HepG2 (cell line): ENCODE data around the gene DUS1L. TPM values are rescaled to one million over a fixed set of nuclear protein-coding genes. Genes with fewer than 3 reads are reported as not detected.

ENCODE experiments used
- ARNT2 ChIP-seq: sonication (generic); formaldehyde crosslinking; IDR thresholded peaks from 2 replicates; pipeline ENCODE4 v1.8.0; 2022; ENCODE audit warnings: mild to moderate bottlenecking, low read depth, missing genetic modification reagents, moderate library complexity
- BCL6 ChIP-seq: IDR thresholded peaks from 2 replicates; pipeline ENCODE4 v1.6.1; 2016; ENCODE audit warnings: missing genetic modification reagents, missing compliant biosample characterization
- CAMTA2 ChIP-seq: sonication (generic); formaldehyde crosslinking; IDR thresholded peaks from 2 replicates; pipeline ENCODE4 v1.4.0; 2020; ENCODE audit warnings: mild to moderate bottlenecking, missing genetic modification reagents, borderline replicate concordance
- CHD4 ChIP-seq: fragments of 200-600 bp; sonication (generic); IDR thresholded peaks from 2 replicates; pipeline ENCODE4 v1.7.0; 2017; ENCODE audit warnings: mild to moderate bottlenecking, low read length, borderline replicate concordance
- DR1 ChIP-seq: sonication (generic); formaldehyde crosslinking; IDR thresholded peaks from 2 replicates; pipeline ENCODE4 v1.8.0; 2021; ENCODE audit warnings: mild to moderate bottlenecking, missing genetic modification reagents, inconsistent platforms
- ELF3 ChIP-seq: IDR thresholded peaks from 2 replicates; pipeline ENCODE4 v1.6.1; 2016; ENCODE audit warnings: missing genetic modification reagents, missing compliant biosample characterization
- GFI1 ChIP-seq: sonication (generic); formaldehyde crosslinking; IDR thresholded peaks from 2 replicates; pipeline ENCODE4 v1.5.0; 2020; ENCODE audit warnings: missing genetic modification reagents, mild to moderate bottlenecking, borderline replicate concordance
- HNF4G ChIP-seq, 2 experiments: sonication (generic) in 1 of 2; formaldehyde crosslinking in 1 of 2; IDR thresholded peaks; 2 replicates each; pipeline versions ENCODE4 v1.4.0 to v1.6.1; 2011 to 2020; ENCODE audit warnings: borderline replicate concordance in 2 of 2, low read depth in 2 of 2, mild to moderate bottlenecking in 2 of 2, low read length in 1 of 2, missing genetic modification reagents in 1 of 2, moderate library complexity in 1 of 2
- HNRNPUL1 ChIP-seq: fragments of 200-400 bp; formaldehyde crosslinking; IDR thresholded peaks from 2 replicates; pipeline ENCODE4 v1.6.1; 2017; ENCODE audit warnings: low read depth, mild to moderate bottlenecking, low read length, moderate library complexity
- KDM5B ChIP-seq: sonication (generic); formaldehyde crosslinking; IDR thresholded peaks from 2 replicates; pipeline ENCODE4 v1.4.0; 2020; ENCODE audit warnings: missing genetic modification reagents, mild to moderate bottlenecking, borderline replicate concordance
- NBN ChIP-seq: fragments of 450-650 bp; conservative IDR thresholded peaks from 2 replicates; pipeline ENCODE4 v1.6.1; 2017
- NFRKB ChIP-seq: fragments of 450-650 bp; IDR thresholded peaks from 2 replicates; pipeline ENCODE4 v1.6.1; 2017
- NR2F6 ChIP-seq, 2 experiments: IDR thresholded peaks; 2 replicates each; pipeline ENCODE4 v1.6.1; 2016; ENCODE audit warnings: antibody characterized with exemption in 1 of 2, mild to moderate bottlenecking in 1 of 2
- RELA ChIP-seq: sonication (generic); formaldehyde crosslinking; IDR thresholded peaks from 2 replicates; pipeline ENCODE4 v1.4.0; 2020; ENCODE audit warnings: missing genetic modification reagents
- RFX1 ChIP-seq: fragments of 450-650 bp; IDR thresholded peaks from 2 replicates; pipeline ENCODE4 v1.6.1; 2017
- RXRB ChIP-seq: IDR thresholded peaks from 2 replicates; pipeline ENCODE4 v1.6.1; 2016; ENCODE audit warnings: borderline replicate concordance, missing genetic modification reagents, missing compliant biosample characterization
- SIX1 ChIP-seq: sonication (generic); formaldehyde crosslinking; IDR thresholded peaks from 2 replicates; pipeline ENCODE4 v1.4.0; 2020; ENCODE audit warnings: missing genetic modification reagents, borderline replicate concordance
- YY1 ChIP-seq: IDR thresholded peaks from 2 replicates; pipeline ENCODE4 v1.6.1; 2011; ENCODE audit warnings: low read length, low read depth, moderate library complexity, mild to moderate bottlenecking; ENCODE audit not compliant: insufficient read depth, insufficient replicate concordance
- ZFAT ChIP-seq: sonication (generic); formaldehyde crosslinking; conservative IDR thresholded peaks from 2 replicates; pipeline ENCODE4 v1.8.1; 2023; ENCODE audit warnings: missing genetic modification reagents, inconsistent platforms
- ZFP37 ChIP-seq: sonication (generic); formaldehyde crosslinking; IDR thresholded peaks from 2 replicates; pipeline ENCODE4 v1.4.0; 2020; ENCODE audit warnings: missing genetic modification reagents, borderline replicate concordance
- ZMAT3 ChIP-seq: sonication (generic); formaldehyde crosslinking; conservative IDR thresholded peaks from 2 replicates; pipeline ENCODE4 v1.7.0; 2021; ENCODE audit warnings: missing genetic modification reagents
- ZNF264 ChIP-seq: sonication (generic); formaldehyde crosslinking; IDR thresholded peaks from 2 replicates; pipeline ENCODE4 v1.4.0; 2020; ENCODE audit warnings: missing genetic modification reagents
- ZNF350 ChIP-seq: sonication (generic); formaldehyde crosslinking; IDR thresholded peaks from 2 replicates; pipeline ENCODE4 v1.4.0; 2020; ENCODE audit warnings: mild to moderate bottlenecking, low read depth, missing genetic modification reagents, borderline replicate concordance
- ZNF546 ChIP-seq: sonication (generic); formaldehyde crosslinking; conservative IDR thresholded peaks from 2 replicates; pipeline ENCODE4 v1.8.1; 2023; ENCODE audit warnings: mild to moderate bottlenecking, missing genetic modification reagents
- ZNF550 ChIP-seq: sonication (generic); formaldehyde crosslinking; IDR thresholded peaks from 2 replicates; pipeline ENCODE4 v1.4.0; 2020; ENCODE audit warnings: mild to moderate bottlenecking, missing genetic modification reagents, borderline replicate concordance
- ZNF660 ChIP-seq: sonication (generic); formaldehyde crosslinking; IDR thresholded peaks from 2 replicates; pipeline ENCODE4 v1.5.1; 2020; ENCODE audit warnings: mild to moderate bottlenecking, low read depth, missing genetic modification reagents, borderline replicate concordance
- ZNF883 ChIP-seq: sonication (generic); formaldehyde crosslinking; IDR thresholded peaks from 2 replicates; pipeline ENCODE4 v1.5.1; 2020; ENCODE audit warnings: mild to moderate bottlenecking, missing genetic modification reagents; ENCODE audit errors: not compliant biosample characterization
- polyA plus RNA-seq, 8 experiments: library from polyadenylated mRNA; depleted of rRNA in 3 of 8; stranded (reverse) in 7 of 8; unstranded in 1 of 8; fragments of >200 nt; fragmentation: Illumina TruSeq in 4 of 8; extraction: Trizol in 4 of 8; gene quantifications; 2 replicates each; pipeline versions ENCODE4 v1.2.1 to v1.2.3, GENCODE V29; 2011 to 2016; ENCODE audit warnings: low read depth in 4 of 8, missing spikeins in 1 of 8, mixed read lengths in 1 of 8; ENCODE audit not compliant: insufficient read depth in 1 of 8
- total RNA-seq, 5 experiments: library from RNA; depleted of rRNA; stranded (reverse); fragments of >200 nt; fragmentation: Illumina TruSeq; extraction: Trizol; gene quantifications; 2 replicates each; pipeline ENCODE4 v1.2.3, GENCODE V29; 2016; ENCODE audit warnings: low read depth in 1 of 5
- TF ChIP-seq, protein P1 (sequence below): IDR thresholded peaks from 2 replicates; pipeline ENCODE4 v1.6.1; 2016; ENCODE audit warnings: low read depth
- TF ChIP-seq, protein P2 (sequence below): sonication (generic); formaldehyde crosslinking; IDR thresholded peaks from 2 replicates; pipeline ENCODE4 v1.4.0; 2020; ENCODE audit warnings: mild to moderate bottlenecking, missing genetic modification reagents
- TF ChIP-seq, protein P3 (sequence below): IDR thresholded peaks from 2 replicates; pipeline ENCODE4 v1.6.1; 2016; ENCODE audit warnings: missing genetic modification reagents, missing compliant biosample characterization

Gene DUS1L
- total and polyA plus RNA-seq, 2 of the 13 experiments (the other 11 are each of a cell fraction or from before 2014, with no cell fraction given) = 81.0 to 109 TPM

GRCh38 chr17:82039695-82040299 is 25.8 kb downstream of the DUS1L start (continued):
- TF ChIP-seq, protein P1, sequence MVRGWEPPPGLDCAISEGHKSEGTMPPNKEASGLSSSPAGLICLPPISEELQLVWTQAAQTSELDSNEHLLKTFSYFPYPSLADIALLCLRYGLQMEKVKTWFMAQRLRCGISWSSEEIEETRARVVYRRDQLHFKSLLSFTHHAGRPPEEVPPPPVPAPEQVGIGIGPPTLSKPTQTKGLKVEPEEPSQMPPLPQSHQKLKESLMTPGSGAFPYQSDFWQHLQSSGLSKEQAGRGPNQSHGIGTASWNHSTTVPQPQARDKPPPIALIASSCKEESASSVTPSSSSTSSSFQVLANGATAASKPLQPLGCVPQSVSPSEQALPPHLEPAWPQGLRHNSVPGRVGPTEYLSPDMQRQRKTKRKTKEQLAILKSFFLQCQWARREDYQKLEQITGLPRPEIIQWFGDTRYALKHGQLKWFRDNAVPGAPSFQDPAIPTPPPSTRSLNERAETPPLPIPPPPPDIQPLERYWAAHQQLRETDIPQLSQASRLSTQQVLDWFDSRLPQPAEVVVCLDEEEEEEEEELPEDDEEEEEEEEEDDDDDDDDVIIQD = no peak
- no peak for TF ChIP-seq NR2F6 (IDR thresholded peaks at IDR 0.05)
- peak; percentile 53; the same call in 1 of the 2 replicates for TF ChIP-seq NR2F6 (CRISPR knock-in tag; IDR thresholded peaks at IDR 0.05)
- TF ChIP-seq, protein P2, sequence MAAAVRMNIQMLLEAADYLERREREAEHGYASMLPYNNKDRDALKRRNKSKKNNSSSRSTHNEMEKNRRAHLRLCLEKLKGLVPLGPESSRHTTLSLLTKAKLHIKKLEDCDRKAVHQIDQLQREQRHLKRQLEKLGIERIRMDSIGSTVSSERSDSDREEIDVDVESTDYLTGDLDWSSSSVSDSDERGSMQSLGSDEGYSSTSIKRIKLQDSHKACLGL (CRISPR knock-in tag) = peak; percentile 49; the same call in 1 of the 2 replicates
- no peak for TF ChIP-seq CAMTA2 (CRISPR knock-in tag)
- no peak for TF ChIP-seq ZFP37 (CRISPR knock-in tag)
- no peak for TF ChIP-seq CHD4
- TF ChIP-seq, protein P3, sequence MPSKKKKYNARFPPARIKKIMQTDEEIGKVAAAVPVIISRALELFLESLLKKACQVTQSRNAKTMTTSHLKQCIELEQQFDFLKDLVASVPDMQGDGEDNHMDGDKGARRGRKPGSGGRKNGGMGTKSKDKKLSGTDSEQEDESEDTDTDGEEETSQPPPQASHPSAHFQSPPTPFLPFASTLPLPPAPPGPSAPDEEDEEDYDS (CRISPR knock-in tag) = no peak
- no peak for TF ChIP-seq SIX1 (CRISPR knock-in tag)
- TF ChIP-seq ZNF550 (CRISPR knock-in tag) = no peak
- peak; percentile 56; the same call in 1 of the 2 replicates for TF ChIP-seq KDM5B (CRISPR knock-in tag)
- no peak for TF ChIP-seq BCL6
- no peak for TF ChIP-seq NFRKB
- TF ChIP-seq ZNF264 (CRISPR knock-in tag) = no peak
- TF ChIP-seq HNF4G (IDR thresholded peaks at IDR 0.05; ENCODE audit: borderline replicate concordance, low read depth, low read length) = peak; percentile 37; the same call in 1 of the 2 replicates
- no peak for TF ChIP-seq HNF4G (CRISPR knock-in tag; IDR thresholded peaks at IDR 0.05; ENCODE audit: borderline replicate concordance, low read depth)
- TF ChIP-seq ZNF546 (CRISPR knock-in tag) = no peak
- TF ChIP-seq RXRB = peak; percentile 30; the same call in 1 of the 2 replicates
- TF ChIP-seq ELF3 = no peak
- TF ChIP-seq ZNF350 (CRISPR knock-in tag) = 0 out of 2 replicates have a peak, but pooled peaks have one; percentile 41
- TF ChIP-seq HNRNPUL1 = no peak
- TF ChIP-seq RFX1 = no peak
- no peak for TF ChIP-seq GFI1 (CRISPR knock-in tag)
- TF ChIP-seq ARNT2 (CRISPR knock-in tag) = no peak
- TF ChIP-seq YY1 = no peak
- TF ChIP-seq NBN = no peak
- no peak for TF ChIP-seq ZFAT
- TF ChIP-seq RELA = no peak
- no peak for TF ChIP-seq ZMAT3
- TF ChIP-seq DR1 (CRISPR knock-in tag) = no peak
- no peak for TF ChIP-seq ZNF660 (CRISPR knock-in tag)
- no peak for TF ChIP-seq ZNF883
